DMS114 treated with DMSO at 0.1 percent for 48 hours (cell line): ENCODE measurements around the gene GBP3.
"Not testable (repeated sequence)": the region's sequence is repeated elsewhere in the genome, so short reads cannot be mapped to it uniquely, and the experiment has no call there.

Experiments used
- DNase-seq: peaks from one replicate; lab custom pipeline; 2025; ENCODE audit not compliant: unreplicated experiment; lab: John Stamatoyannopoulos, UW

The GBP3 gene

GRCh38 chr1:88980870-88981269 is 41.8 kb downstream of the GBP3 start:
- DNase-seq = no peak

- DNase-seq = no peak
Measured at GRCh38 chr1:88979749-88980116, 42.9 kb downstream of the GBP3 start.

DNA sequence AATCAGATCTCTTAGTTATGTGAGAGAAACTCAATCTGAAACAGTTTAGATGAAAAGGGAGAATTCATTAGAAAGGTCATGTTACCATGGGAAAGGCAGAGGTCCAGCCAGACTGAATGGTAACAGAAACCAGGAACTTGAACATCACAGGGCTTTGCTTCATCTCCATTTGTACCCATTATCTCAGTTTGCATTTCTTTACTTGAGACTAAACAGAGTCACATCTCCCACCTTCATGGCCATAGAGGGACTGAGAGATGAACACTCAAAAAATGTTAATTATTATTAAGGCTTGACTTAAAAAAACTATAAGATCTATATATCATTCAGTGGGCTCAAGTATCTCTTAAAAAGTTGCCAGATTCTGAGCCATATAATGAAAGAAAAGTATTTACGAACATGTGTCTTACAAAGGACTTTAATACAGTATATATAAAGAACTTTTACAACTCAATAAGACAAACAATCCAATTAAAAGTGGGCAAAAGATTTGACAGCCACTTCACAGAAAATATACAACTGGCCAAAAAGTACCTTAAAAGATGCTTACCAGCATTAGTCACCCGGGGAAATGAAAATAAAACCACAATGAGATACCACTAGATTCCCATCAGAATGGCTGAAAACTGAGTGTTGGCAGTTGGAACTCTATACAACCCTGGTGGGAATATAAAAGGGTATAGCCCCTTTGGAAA is 43.5 kb downstream of the GBP3 start:
- DNase-seq = no peak

DNA sequence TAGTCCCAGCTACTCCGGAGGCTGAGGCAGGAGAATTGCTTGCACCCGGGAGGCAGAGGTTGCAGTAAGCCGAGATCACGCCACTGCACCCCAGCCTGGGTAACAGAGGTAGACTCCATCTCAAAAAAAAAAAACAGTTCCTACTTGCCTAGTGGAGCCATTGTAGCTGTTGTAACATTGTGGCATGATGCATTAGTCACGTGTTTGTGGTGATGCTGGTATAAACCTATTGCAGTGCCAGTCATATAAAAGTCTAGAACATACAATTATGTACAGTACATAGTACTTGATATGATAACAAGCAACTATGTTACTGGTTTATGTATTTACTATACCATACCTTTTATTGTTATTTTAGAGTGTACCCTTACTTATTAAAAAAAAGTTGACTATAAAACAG is 46.4 kb downstream of the GBP3 start:
- DNase-seq = no peak

DNA sequence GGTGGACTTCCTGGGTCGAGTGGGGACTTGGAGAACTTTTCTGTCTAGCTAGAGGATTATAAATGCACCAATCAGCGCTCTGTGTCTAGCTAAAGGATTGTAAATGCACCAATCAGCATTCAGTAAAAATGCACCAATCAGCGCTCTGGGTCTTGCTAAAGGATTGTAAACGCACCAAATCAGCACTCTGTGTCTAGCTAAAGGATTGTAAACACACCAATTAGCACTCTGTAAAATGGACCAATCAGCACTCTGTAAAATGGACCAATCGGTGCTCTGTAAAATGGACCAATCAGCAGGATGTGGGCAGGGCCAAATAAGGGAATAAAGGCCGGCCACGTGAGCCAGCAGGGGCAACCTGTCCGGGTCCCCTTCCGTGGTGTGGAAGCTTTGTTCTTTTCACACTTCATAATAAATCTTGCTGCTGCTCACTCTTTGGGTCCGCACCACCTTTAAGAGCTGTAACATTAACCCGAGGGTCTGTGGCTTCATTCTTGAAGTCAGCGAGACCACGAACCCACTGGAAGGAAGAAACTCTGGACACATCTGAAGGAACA is 48.0 kb downstream of the GBP3 start:
- not testable (repeated sequence) for DNase-seq

GRCh38 chr1:88973520-88974137 is 49.0 kb downstream of the GBP3 start:
- peak; percentile 39 for DNase-seq

DNA sequence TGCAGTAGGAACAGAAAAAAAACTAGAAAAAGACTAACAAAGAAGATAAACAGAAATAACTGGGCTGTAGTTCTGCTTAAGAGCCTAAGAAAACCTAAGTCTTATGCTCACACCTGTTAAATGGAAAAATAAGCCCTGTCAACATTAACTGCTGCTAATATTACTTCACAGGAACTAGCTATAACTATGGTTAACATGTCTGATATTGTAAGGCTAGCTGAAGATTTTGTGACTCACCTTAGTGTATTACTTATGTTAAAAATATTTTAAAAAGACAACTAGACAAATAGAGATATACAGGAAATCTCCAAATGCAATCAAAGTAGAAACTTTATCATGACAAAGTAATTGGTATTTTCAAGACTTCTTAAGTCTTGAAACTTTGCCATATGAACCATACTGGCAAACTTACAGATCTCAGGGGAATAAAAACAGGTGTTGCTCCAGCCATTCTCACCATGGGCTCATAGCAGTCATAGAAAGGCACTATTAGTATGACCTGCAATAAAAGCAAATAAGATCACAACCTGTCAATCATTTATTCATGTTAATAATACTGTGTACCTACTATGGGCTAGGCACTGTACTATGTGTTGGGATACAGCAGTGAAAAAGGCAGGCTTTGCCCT is 60.9 kb downstream of the GBP3 start:
- no peak for DNase-seq

DNA sequence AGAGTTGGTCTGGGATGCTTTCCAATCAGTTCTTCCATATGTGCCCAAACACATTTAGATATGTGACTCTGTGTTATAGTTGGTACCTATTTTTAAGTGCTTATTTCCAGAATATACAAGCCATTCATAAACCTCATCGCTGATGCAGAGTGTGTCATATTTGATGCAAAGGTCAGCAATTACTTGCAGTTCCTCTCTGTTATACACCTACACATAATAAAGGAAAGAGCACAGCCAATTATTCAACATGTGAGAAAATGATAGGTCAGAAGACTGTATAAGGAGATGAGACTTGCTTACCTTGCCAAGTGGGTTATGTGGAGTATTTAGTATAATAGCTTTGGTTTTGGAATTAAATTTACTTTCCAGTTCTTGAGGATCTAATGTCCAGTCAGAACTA is 61.6 kb downstream of the GBP3 start:
- no peak for DNase-seq
